H1 (cell line): ENCODE data around the gene FITM1. TPM values are rescaled to one million over a fixed set of nuclear protein-coding genes. Genes with fewer than 3 reads are reported as not detected.

Experiments used
- CTCF ChIA-PET: fragments of 300-600 bp; sonication (Branson Sonifier 250); formaldehyde crosslinking; loops from one replicate; lab custom pipeline; 2021; ENCODE audit not compliant: partially characterized antibody; lab: Charles Lee
- POLR2A ChIA-PET: fragments of 300-600 bp; sonication (Branson Sonifier 250); formaldehyde crosslinking; loops from one replicate; lab custom pipeline; 2021; ENCODE audit warnings: inconsistent platforms; ENCODE audit not compliant: partially characterized antibody; lab: Charles Lee
- DNase-seq, 2 experiments: peaks; one replicate each; pipeline versions ENCODE4 v3.0.0 to v3.0.0-alpha.2; 2010 to 2022; ENCODE audit warnings: low spot score in 2 of 2, low read depth in 1 of 2, mixed read lengths in 1 of 2
- FAIRE-seq: peaks from 2 replicates; lab custom pipeline; 2011; peaks lifted over from hg19 to GRCh38; lab: Jason Lieb, UNC
- H2AFZ ChIP-seq: 2 replicates; pipeline ENCODE4 v1.8.1; 2012; ENCODE audit warnings: low read length, inconsistent platforms
- H2AK5ac ChIP-seq: 2 replicates; pipeline ENCODE4 v1.6.1; 2013; ENCODE audit warnings: low read depth, low read length
- H2BK120ac ChIP-seq: replicated peaks from 2 replicates; pipeline ENCODE3; 2013; ENCODE audit warnings: low read depth, low read length, inconsistent platforms
- H2BK12ac ChIP-seq: 2 replicates; pipeline ENCODE4 v1.6.1; 2013; ENCODE audit warnings: low read depth, low read length
- H2BK15ac ChIP-seq: 2 replicates; pipeline ENCODE4 v1.6.1; 2013; ENCODE audit warnings: low read length
- H2BK20ac ChIP-seq: 2 replicates; pipeline ENCODE4 v1.6.1; 2013; ENCODE audit warnings: low read length
- H2BK5ac ChIP-seq: 2 replicates; pipeline ENCODE4 v1.6.1; 2013; ENCODE audit warnings: low read depth, low read length
- H3K14ac ChIP-seq: 2 replicates; pipeline ENCODE4 v1.6.1; 2013; ENCODE audit warnings: inconsistent platforms; ENCODE audit not compliant: insufficient read length
- H3K18ac ChIP-seq: 2 replicates; pipeline ENCODE4 v1.6.1; 2013; ENCODE audit warnings: low read length; ENCODE audit errors: extremely low read depth
- H3K23ac ChIP-seq: 2 replicates; pipeline ENCODE4 v1.6.1; 2013; ENCODE audit warnings: inconsistent platforms; ENCODE audit not compliant: insufficient read length
- H3K23me2 ChIP-seq: 2 replicates; pipeline ENCODE4 v1.6.1; 2013; ENCODE audit warnings: low read depth, low read length
- H3K27ac ChIP-seq: 2 replicates; pipeline ENCODE4 v1.6.1; 2011; ENCODE audit warnings: low read depth, low read length, inconsistent platforms
- H3K27me3 ChIP-seq, 4 experiments: replicated peaks in 1 of 4; 1 replicate in 1 of 4; 2 replicates in 3 of 4; pipeline versions ENCODE4 v1.6.1 to v1.8.1; 2011 to 2013; ENCODE audit warnings: low read length in 3 of 4, mild to moderate bottlenecking in 3 of 4, inconsistent platforms in 2 of 4, mixed read lengths in 2 of 4, moderate library complexity in 1 of 4; ENCODE audit not compliant: control insufficient read depth in 3 of 4, insufficient read depth in 3 of 4; ENCODE audit errors: extremely low read depth in 1 of 4
- H3K36me3 ChIP-seq, 4 experiments: 2 replicates each; pipeline versions ENCODE4 v1.6.1 to v1.8.1; 2011 to 2013; ENCODE audit warnings: mild to moderate bottlenecking in 4 of 4, low read length in 3 of 4, moderate library complexity in 2 of 4, control low read depth in 1 of 4, inconsistent platforms in 1 of 4; ENCODE audit not compliant: insufficient read depth in 4 of 4, control insufficient read depth in 2 of 4
- H3K4ac ChIP-seq: replicated peaks from 2 replicates; pipeline ENCODE3; 2013; ENCODE audit warnings: low read length, low read depth, mixed read lengths, inconsistent platforms; ENCODE audit not compliant: insufficient read length
- H3K4me1 ChIP-seq, 4 experiments: replicated peaks in 1 of 4; 1 replicate in 1 of 4; 2 replicates in 3 of 4; pipeline versions ENCODE4 v1.6.1 to v1.8.1; 2011 to 2013; ENCODE audit warnings: low read length in 3 of 4, inconsistent platforms in 2 of 4, mixed read lengths in 1 of 4; ENCODE audit not compliant: insufficient read depth in 4 of 4, control insufficient read depth in 3 of 4
- H3K4me2 ChIP-seq, 2 experiments: 2 replicates each; pipeline versions ENCODE4 v1.6.1 to v1.8.1; 2011 to 2013; ENCODE audit warnings: low read depth in 2 of 2, low read length in 2 of 2, control low read depth in 1 of 2, inconsistent platforms in 1 of 2, mild to moderate bottlenecking in 1 of 2; ENCODE audit not compliant: insufficient read depth in 1 of 2
- H3K4me3 ChIP-seq, 4 experiments: fragments of 200-600, 300-600 bp in 1 of 4; sonication (generic), shearing (Covaris generic), sonication (Bioruptor Twin) in 1 of 4; 2 replicates each; pipeline versions ENCODE4 v1.5.1 to v1.8.1; 2011 to 2016; ENCODE audit warnings: low read length in 4 of 4, low read depth in 3 of 4, control low read depth in 2 of 4, inconsistent platforms in 2 of 4, mild to moderate bottlenecking in 2 of 4, mixed read lengths in 1 of 4, moderate library complexity in 1 of 4; ENCODE audit not compliant: insufficient read depth in 2 of 4; ENCODE audit errors: extremely low read depth in 1 of 4
- H3K56ac ChIP-seq: replicated peaks from 2 replicates; pipeline ENCODE3; 2013; ENCODE audit warnings: low read depth, mild to moderate bottlenecking, mixed read lengths, low read length, inconsistent platforms; ENCODE audit not compliant: insufficient read length
- H3K79me1 ChIP-seq: 2 replicates; pipeline ENCODE4 v1.6.1; 2013; ENCODE audit warnings: low read depth, low read length, control low read depth
- H3K79me2 ChIP-seq, 2 experiments: 2 replicates each; pipeline versions ENCODE4 v1.6.1 to v1.8.1; 2012 to 2013; ENCODE audit warnings: low read length in 2 of 2, mild to moderate bottlenecking in 2 of 2, inconsistent platforms in 1 of 2; ENCODE audit not compliant: insufficient read depth in 2 of 2, control insufficient read depth in 1 of 2
- H3K9ac ChIP-seq, 4 experiments: replicated peaks in 1 of 4; 1 replicate in 1 of 4; 2 replicates in 3 of 4; pipeline versions ENCODE4 v1.6.1 to v1.8.1; 2011 to 2013; ENCODE audit warnings: low read depth in 3 of 4, low read length in 3 of 4, control low read depth in 2 of 4, mild to moderate bottlenecking in 2 of 4, moderate library complexity in 2 of 4, inconsistent platforms in 1 of 4; ENCODE audit errors: extremely low read depth in 1 of 4
- H3K9me3 ChIP-seq, 2 experiments: 2 replicates each; pipeline versions ENCODE4 v1.6.1 to v1.8.1; 2012 to 2013; ENCODE audit warnings: mild to moderate bottlenecking in 2 of 2, moderate library complexity in 2 of 2, control low read depth in 1 of 2, inconsistent platforms in 1 of 2, low read depth in 1 of 2, low read length in 1 of 2, mixed read lengths in 1 of 2; ENCODE audit not compliant: insufficient read depth in 2 of 2
- H4K20me1 ChIP-seq, 2 experiments: replicated peaks in 1 of 2; 2 replicates each; pipeline versions ENCODE3 to v1.8.1; 2011 to 2013; ENCODE audit warnings: inconsistent platforms in 2 of 2, low read length in 2 of 2, mild to moderate bottlenecking in 1 of 2; ENCODE audit not compliant: insufficient read depth in 2 of 2, control insufficient read depth in 1 of 2
- H4K5ac ChIP-seq: 2 replicates; pipeline ENCODE4 v1.6.1; 2013; ENCODE audit warnings: low read length, low read depth, mixed read lengths, inconsistent platforms; ENCODE audit not compliant: insufficient read length
- H4K8ac ChIP-seq: 2 replicates; pipeline ENCODE4 v1.8.0; 2013; ENCODE audit warnings: mild to moderate bottlenecking, moderate library complexity, low read length, inconsistent platforms; ENCODE audit not compliant: insufficient read depth; ENCODE audit errors: extremely low read depth
- H4K91ac ChIP-seq: replicated peaks from 2 replicates; pipeline ENCODE3; 2013; ENCODE audit warnings: low read length, mixed read lengths, inconsistent platforms; ENCODE audit not compliant: insufficient read length
- ASH2L ChIP-seq: fragments of 200-600, 300-600 bp; sonication (generic); IDR thresholded peaks from one replicate; pipeline ENCODE4 v1.7.1; 2017; ENCODE audit warnings: low read length
- CHD2 ChIP-seq: IDR thresholded peaks from 2 replicates; pipeline ENCODE4 v1.6.1; 2012; ENCODE audit warnings: low read length, improper control_type of control experiment
- SAP30 ChIP-seq: fragments of 300-600 bp; sonication (generic); IDR thresholded peaks from 2 replicates; pipeline ENCODE4 v1.7.1; 2012; ENCODE audit warnings: low read length, moderate library complexity, mild to moderate bottlenecking, inconsistent platforms; ENCODE audit not compliant: insufficient read depth, insufficient replicate concordance
- WGBS, 2 experiments: shearing (Covaris generic) in 1 of 2; methylation state at CpG; one replicate each; pipeline versions ENCODE4 v1.1.6 to v1.1.7; 2013 to 2015; ENCODE audit warnings: low lambda C conversion rate in 2 of 2, mixed read lengths in 2 of 2, inconsistent platforms in 1 of 2, low coverage in 1 of 2, missing lambda C conversion rate in 1 of 2; ENCODE audit not compliant: insufficient replicate concordance in 2 of 2, insufficient coverage in 1 of 2, insufficient read length in 1 of 2; ENCODE audit errors: extremely low coverage in 1 of 2, missing lambda C conversion rate in 1 of 2; 5-methylcytosine and 5-hydroxymethylcytosine counted together
- polyA plus RNA-seq, 7 experiments: library from polyadenylated mRNA; depleted of rRNA in 3 of 7; stranded (reverse) in 5 of 7; unstranded in 2 of 7; fragments of >200 nt in 5 of 7; fragments of 200-250 nt in 2 of 7; gene quantifications; 1 replicate in 5 of 7; 2 replicates in 1 of 7; 4 replicates in 1 of 7; pipeline versions ENCODE4 v1.2.1 to v1.2.3, GENCODE V29; 2011 to 2013; ENCODE audit warnings: missing spikeins in 2 of 7, mixed read lengths in 2 of 7
- total RNA-seq: library from RNA; stranded (reverse); fragmentation: NEBNext Ultra II Directional; extraction: Animal tissue kit (Norgen Biotek cat#: 25700); gene quantifications from 2 replicates; pipeline ENCODE4 v1.2.1, GENCODE V29; 2021

Gene FITM1
- total and polyA plus RNA-seq, 2 of the 8 experiments (the other 6 are each of a cell fraction or from before 2014, with no cell fraction given) = 0.53 to 0.76 TPM

- Histone ChIP-seq H3K14ac (no peak overlapping the region), H2BK15ac (no peak overlapping the region), H3K23ac (no peak overlapping the region), H3K79me2 (no peaks in the 10 kb centered on the region), H4K5ac (no peak overlapping the region), H3K23me2 (0 out of 2 replicates have a peak, but pooled peaks cover 2% of the 10 kb centered on the region), H3K9ac (no peak overlapping the region), H2BK12ac (no peak overlapping the region), H3K9me3 (no peaks in the 10 kb centered on the region), H3K79me1 (no peaks in the 10 kb centered on the region), H2AK5ac (no peak overlapping the region), H3K36me3 (peaks cover 26 to 53% (median 42%) of the 10 kb centered on the region in 4 experiments), H3K27me3 (no peaks in the 10 kb centered on the region; a peak in 1 of 7 replicates), H3K27ac (no peak overlapping the region), H3K4ac (no peak overlapping the region), H3K4me2 (no peak overlapping the region), H2BK20ac (no peak overlapping the region), H3K4me3 (no peak overlapping the region), H3K18ac (no peak overlapping the region), H2BK5ac (no peak overlapping the region), H2BK120ac (no peak overlapping the region), H4K91ac (no peak overlapping the region), H3K56ac (no peak overlapping the region), H3K4me1 (peaks cover 0 to 10% (median 2%) of the 10 kb centered on the region in 4 experiments; a peak in 3 of 7 replicates), H2AFZ (no peak overlapping the region), H4K8ac (no peak overlapping the region), H4K20me1 (peaks cover 2 to 13% of the 10 kb centered on the region in 2 experiments)
- FAIRE-seq (no peak), DNase-seq (no peak)
- ChIA-PET CTCF (interaction anchor here (0.6 to 1.5 kb wide), 3 partner anchors 9 to 48 kb away, joined by 3 to 5 read pairs (median 3); partner anchors contain the start of gene RNF31), POLR2A (interaction anchor here (0.9 to 2.9 kb wide), 6 partner anchors 20 to 63 kb away, joined by 3 to 9 read pairs (median 4); no protein-coding TSS in a partner anchor)
- 95% methylated on average over 1 of the region's 1 CpG; no CpG with 5 or more reads in 1 of the 2 experiments for WGBS, 2 experiments
- no peak for TF ChIP-seq ASH2L
- no peak for TF ChIP-seq SAP30
- no peak for TF ChIP-seq CHD2
Measured at GRCh38 chr14:24156840-24157239, 26.4 kb downstream of the FITM1 start.
